Mesothelial cell of epicardium (in vitro differentiated cells): ENCODE data around the gene CDH23. TPM values are rescaled to one million over a fixed set of nuclear protein-coding genes. Genes with fewer than 3 reads are reported as not detected.

Experiments
- DNase-seq, 2 experiments: peaks; one replicate each; pipeline ENCODE4 v3.0.0; 2021; ENCODE audit warnings: low spot score in 2 of 2; ENCODE audit not compliant: unreplicated experiment in 2 of 2
- H3K27ac Mint-ChIP-seq: 2 replicates; pipeline ENCODE4 v1.8.0; 2021; ENCODE audit warnings: mixed read lengths
- H3K27me3 Mint-ChIP-seq: 2 replicates; pipeline ENCODE4 v1.8.0; 2021; ENCODE audit warnings: low read depth, mixed read lengths
- H3K36me3 Mint-ChIP-seq: 2 replicates; pipeline ENCODE4 v1.8.0; 2021; ENCODE audit warnings: mixed read lengths
- H3K4me1 Mint-ChIP-seq: 2 replicates; pipeline ENCODE4 v1.8.0; 2021; ENCODE audit warnings: mixed read lengths
- H3K4me3 Mint-ChIP-seq: 2 replicates; pipeline ENCODE4 v1.8.0; 2021; ENCODE audit warnings: mild to moderate bottlenecking, moderate library complexity, mixed read lengths
- H3K9me3 Mint-ChIP-seq: 2 replicates; pipeline ENCODE4 v1.8.0; 2021; ENCODE audit warnings: mixed read lengths
- total RNA-seq: library from RNA; stranded (reverse); gene quantifications from 3 replicates; pipeline ENCODE4 v1.2.1, GENCODE V29; 2021
- TF ChIP-seq, protein P1 (sequence below): fragments of 200-600 bp; sonication (generic); IDR thresholded peaks from one replicate; pipeline ENCODE4 v1.5.0; 2021; ENCODE audit warnings: antibody characterized with exemption; ENCODE audit not compliant: unreplicated experiment

The CDH23 gene
- total RNA-seq, 1 donor from 2014 or later = 2.5 TPM

DNA sequence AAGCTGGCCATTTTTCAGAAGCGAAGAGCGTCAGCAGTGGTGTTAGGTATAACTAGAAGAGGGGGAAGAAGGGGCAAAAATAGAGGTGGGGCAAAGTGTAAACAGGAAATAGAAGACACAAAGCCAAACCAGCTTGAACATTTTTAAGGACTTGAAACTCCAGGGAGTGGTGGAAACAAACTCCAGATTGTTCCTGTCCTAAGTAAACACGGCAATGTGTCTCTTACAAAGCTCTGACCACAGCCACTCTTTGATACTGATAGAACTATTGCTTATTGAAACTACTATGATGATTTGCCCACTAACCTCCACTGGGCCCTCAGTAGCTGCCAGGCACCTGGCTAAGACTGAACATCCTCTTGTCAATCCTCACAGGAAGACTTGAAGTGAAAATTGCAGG, 20.8 kb upstream of the CDH23 start:
- peaks cover 5% of the 10 kb centered on the region for H3K4me1 Mint-ChIP-seq
- peaks cover 17% of the 10 kb centered on the region for H3K27me3 Mint-ChIP-seq
- no peaks in the 10 kb centered on the region for H3K36me3 Mint-ChIP-seq
- no peak for DNase-seq
- TF ChIP-seq, protein P1, sequence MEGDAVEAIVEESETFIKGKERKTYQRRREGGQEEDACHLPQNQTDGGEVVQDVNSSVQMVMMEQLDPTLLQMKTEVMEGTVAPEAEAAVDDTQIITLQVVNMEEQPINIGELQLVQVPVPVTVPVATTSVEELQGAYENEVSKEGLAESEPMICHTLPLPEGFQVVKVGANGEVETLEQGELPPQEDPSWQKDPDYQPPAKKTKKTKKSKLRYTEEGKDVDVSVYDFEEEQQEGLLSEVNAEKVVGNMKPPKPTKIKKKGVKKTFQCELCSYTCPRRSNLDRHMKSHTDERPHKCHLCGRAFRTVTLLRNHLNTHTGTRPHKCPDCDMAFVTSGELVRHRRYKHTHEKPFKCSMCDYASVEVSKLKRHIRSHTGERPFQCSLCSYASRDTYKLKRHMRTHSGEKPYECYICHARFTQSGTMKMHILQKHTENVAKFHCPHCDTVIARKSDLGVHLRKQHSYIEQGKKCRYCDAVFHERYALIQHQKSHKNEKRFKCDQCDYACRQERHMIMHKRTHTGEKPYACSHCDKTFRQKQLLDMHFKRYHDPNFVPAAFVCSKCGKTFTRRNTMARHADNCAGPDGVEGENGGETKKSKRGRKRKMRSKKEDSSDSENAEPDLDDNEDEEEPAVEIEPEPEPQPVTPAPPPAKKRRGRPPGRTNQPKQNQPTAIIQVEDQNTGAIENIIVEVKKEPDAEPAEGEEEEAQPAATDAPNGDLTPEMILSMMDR = no peak
- no peaks in the 10 kb centered on the region for H3K9me3 Mint-ChIP-seq
- H3K4me3 Mint-ChIP-seq = peak overlapping the region; percentile 26
- H3K27ac Mint-ChIP-seq = no peak overlapping the region

DNA sequence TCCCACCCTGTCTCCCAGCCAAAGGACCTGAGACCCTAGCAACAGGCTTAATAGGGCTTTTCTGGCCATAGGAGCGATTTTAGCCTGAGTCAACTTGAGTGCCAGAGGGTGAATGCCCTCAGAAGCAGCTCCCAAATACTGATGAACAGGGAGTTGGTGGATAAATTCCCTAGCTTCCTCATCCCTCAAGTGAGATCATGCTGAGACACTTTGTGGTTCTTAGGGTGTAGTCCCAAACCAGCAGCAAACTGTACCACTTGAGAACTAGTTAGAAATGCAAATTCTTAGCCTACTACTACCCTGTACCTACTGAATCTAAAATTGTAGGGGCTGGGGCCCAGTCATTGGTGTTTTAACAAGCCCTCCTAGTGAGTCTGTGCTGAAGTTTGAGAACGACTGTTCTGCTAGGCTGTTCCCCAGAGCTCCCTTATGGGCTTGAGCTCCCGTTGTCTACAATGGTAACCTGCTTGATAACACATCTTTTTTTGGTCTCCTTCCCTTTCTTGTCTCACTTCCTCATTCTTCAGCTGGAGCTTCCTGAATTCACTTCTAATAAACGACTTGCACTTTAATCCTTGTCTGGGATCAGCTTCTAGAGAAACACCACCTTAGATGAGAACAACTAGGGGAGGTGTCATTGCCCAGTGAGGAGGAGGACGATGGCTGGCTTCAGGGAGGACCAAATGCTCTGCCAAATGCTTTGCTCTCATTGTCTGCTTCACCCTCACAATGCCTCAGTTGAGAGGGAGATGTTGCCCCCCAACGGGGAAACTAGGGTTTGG, 18.2 kb upstream of the CDH23 start:
- Mint-ChIP-seq H3K4me3 (no peak overlapping the region), H3K36me3 (no peaks in the 10 kb centered on the region), H3K9me3 (no peaks in the 10 kb centered on the region), H3K27ac (no peak overlapping the region), H3K27me3 (peaks cover 4% of the 10 kb centered on the region), H3K4me1 (peaks cover 5% of the 10 kb centered on the region)
- no peak for DNase-seq
- TF ChIP-seq, protein P1 = no peak

DNA sequence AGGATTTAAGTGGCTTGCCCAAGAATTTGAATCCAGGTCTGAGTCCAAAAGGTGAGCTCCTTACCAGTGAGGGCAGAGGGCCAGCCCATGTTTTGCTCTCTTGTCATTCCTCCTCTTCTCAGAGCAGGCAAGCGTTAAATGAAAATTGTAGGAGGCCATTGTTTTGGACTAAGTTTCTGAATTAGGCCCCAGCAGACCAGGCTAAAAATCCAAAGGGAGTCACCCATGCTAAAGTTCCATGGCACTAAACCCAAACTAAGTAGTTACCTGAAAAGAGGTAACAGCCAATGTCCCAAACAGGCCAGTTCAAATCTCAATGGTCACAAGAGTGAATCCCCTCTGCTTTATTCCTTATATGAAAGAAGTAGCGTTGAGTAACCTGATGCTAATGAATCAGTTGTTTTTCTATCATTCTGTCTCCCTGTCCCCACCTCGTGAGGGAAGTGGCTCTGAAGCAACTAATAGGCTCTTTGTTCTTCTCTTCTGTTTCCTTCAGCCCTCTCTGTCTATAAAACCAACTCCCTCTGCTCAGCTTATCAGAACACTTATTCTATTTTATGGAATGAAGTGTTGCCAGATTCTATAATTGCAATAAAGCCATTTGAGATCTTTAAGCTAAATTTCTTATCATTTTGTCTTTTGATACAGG, 17.5 kb upstream of the CDH23 start:
- Mint-ChIP-seq H3K27ac (no peak overlapping the region), H3K4me1 (peaks cover 5% of the 10 kb centered on the region), H3K27me3 (peaks cover 3% of the 10 kb centered on the region), H3K4me3 (no peak overlapping the region), H3K36me3 (no peaks in the 10 kb centered on the region), H3K9me3 (no peaks in the 10 kb centered on the region)
- TF ChIP-seq, protein P1 = no peak
- DNase-seq = no peak

GRCh38 chr10:71380841-71381240, 15.9 kb upstream of the CDH23 start:
- Mint-ChIP-seq H3K36me3 (no peaks in the 10 kb centered on the region), H3K27me3 (peaks cover 1% of the 10 kb centered on the region), H3K4me1 (peaks cover 5% of the 10 kb centered on the region), H3K27ac (no peak overlapping the region), H3K9me3 (no peaks in the 10 kb centered on the region), H3K4me3 (no peak overlapping the region)
- TF ChIP-seq, protein P1 = no peak
- no peak for DNase-seq

DNA sequence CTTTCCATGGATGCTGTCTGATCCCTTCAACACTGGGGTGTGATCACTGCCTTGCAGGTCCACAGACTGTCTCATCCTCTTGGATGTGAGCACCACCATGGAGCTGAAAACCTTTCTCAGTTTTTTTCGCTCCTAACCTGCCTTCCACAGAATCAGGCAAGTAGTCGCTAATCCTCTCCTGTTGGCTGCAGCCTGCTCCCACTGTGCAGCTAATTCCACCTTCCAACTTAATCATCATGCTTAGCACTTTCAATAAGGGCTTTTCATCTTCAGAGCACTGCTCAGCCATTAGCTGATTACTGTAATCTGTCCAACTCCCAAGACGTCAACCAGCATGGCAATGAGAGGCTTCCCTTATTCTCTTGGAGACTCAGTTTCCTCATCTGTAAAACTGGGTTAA, 15.1 kb upstream of the CDH23 start:
- H3K36me3 Mint-ChIP-seq = no peaks in the 10 kb centered on the region
- H3K4me1 Mint-ChIP-seq = peaks cover 5% of the 10 kb centered on the region
- H3K27me3 Mint-ChIP-seq = peaks cover 3% of the 10 kb centered on the region
- no peak overlapping the region for H3K27ac Mint-ChIP-seq
- H3K9me3 Mint-ChIP-seq = no peaks in the 10 kb centered on the region
- H3K4me3 Mint-ChIP-seq = no peak overlapping the region
- no peak for DNase-seq
- TF ChIP-seq, protein P1 = no peak
